Endothelial cell of umbilical vein (primary cell): ENCODE data around the gene RGS19. TPM values are rescaled to one million over a fixed set of nuclear protein-coding genes. Genes with fewer than 3 reads are reported as not detected.

Experiments
- BruUV-seq: library from RNA; stranded (reverse); fragments of 400-500 nt; replicated peaks from 2 replicates; lab custom pipeline; 2021; lab: Mats Ljungman, UMichigan
- CTCF ChIA-PET: fragments of 300-600, 350-600 bp; sonication (Branson Sonifier 250); formaldehyde crosslinking; loops from one replicate; lab custom pipeline; 2021; ENCODE audit warnings: antibody characterized with exemption, inconsistent platforms; lab: Charles Lee
- POLR2A ChIA-PET: fragments of 300-600, 350-600 bp; sonication (Branson Sonifier 250); formaldehyde crosslinking; loops from one replicate; lab custom pipeline; 2021; ENCODE audit warnings: antibody characterized with exemption, inconsistent platforms; lab: Charles Lee
- DNase-seq: peaks from one replicate; pipeline ENCODE4 v3.0.0-alpha.2; 2011; ENCODE audit warnings: low read depth, low spot score
- FAIRE-seq: peaks from 2 replicates; lab custom pipeline; 2011; peaks lifted over from hg19 to GRCh38; lab: Jason Lieb, UNC
- H2AFZ ChIP-seq: 2 replicates; pipeline ENCODE4 v1.6.0; 2012; ENCODE audit warnings: low read depth, low read length, control low read depth, inconsistent platforms
- H3K27ac ChIP-seq: 2 replicates; pipeline ENCODE4 v1.5.1; 2011; ENCODE audit warnings: low read depth, mild to moderate bottlenecking, control low read depth, low read length, moderate library complexity; ENCODE audit not compliant: insufficient read depth
- H3K27me3 ChIP-seq, 2 experiments: 2 replicates each; pipeline versions ENCODE4 v1.6.0 to v1.6.1; 2011; ENCODE audit warnings: low read length in 2 of 2, mixed read lengths in 1 of 2; ENCODE audit not compliant: control insufficient read depth in 2 of 2, insufficient read depth in 2 of 2
- H3K36me3 ChIP-seq, 2 experiments: 2 replicates in 1 of 2; 3 replicates in 1 of 2; pipeline ENCODE4 v1.5.1; 2011; ENCODE audit warnings: low read length in 2 of 2, mild to moderate bottlenecking in 1 of 2, moderate library complexity in 1 of 2; ENCODE audit not compliant: control insufficient read depth in 2 of 2, insufficient read depth in 2 of 2; ENCODE audit errors: extremely low read depth in 1 of 2
- H3K4me1 ChIP-seq: 3 replicates; pipeline ENCODE4 v1.5.1; 2011; ENCODE audit warnings: mild to moderate bottlenecking, low read length; ENCODE audit not compliant: control insufficient read depth, insufficient read depth; ENCODE audit errors: extremely low read depth
- H3K4me2 ChIP-seq: 2 replicates; pipeline ENCODE4 v1.6.1; 2011; ENCODE audit warnings: low read length, control low read depth, mixed read lengths; ENCODE audit not compliant: insufficient read depth
- H3K4me3 ChIP-seq, 3 experiments: fragments of 200-600 bp in 1 of 3; sonication (generic), shearing (Covaris generic) in 1 of 3; replicated peaks in 1 of 3; 2 replicates each; pipeline ENCODE4 v1.5.1; 2011 to 2016; ENCODE audit warnings: control low read depth in 3 of 3, low read length in 3 of 3, mild to moderate bottlenecking in 2 of 3, inconsistent platforms in 1 of 3, low read depth in 1 of 3, moderate library complexity in 1 of 3; ENCODE audit not compliant: insufficient read depth in 1 of 3
- H3K79me2 ChIP-seq: 2 replicates; pipeline ENCODE4 v1.6.0; 2012; ENCODE audit warnings: low read length, inconsistent platforms; ENCODE audit not compliant: control insufficient read depth, insufficient read depth
- H3K9ac ChIP-seq: replicated peaks from 2 replicates; pipeline ENCODE3; 2011; ENCODE audit warnings: low read length, control low read depth; ENCODE audit not compliant: insufficient read depth; ENCODE audit errors: extremely low read depth
- H3K9me1 ChIP-seq: replicated peaks from 3 replicates; pipeline ENCODE4 v1.6.0; 2011; ENCODE audit warnings: mild to moderate bottlenecking, low read length; ENCODE audit not compliant: control insufficient read depth, insufficient read depth; ENCODE audit errors: extremely low read depth
- H3K9me3 ChIP-seq: replicated peaks from 2 replicates; pipeline ENCODE4 v1.5.1; 2012; ENCODE audit warnings: low read length, inconsistent platforms; ENCODE audit not compliant: control insufficient read depth, insufficient read depth
- H4K20me1 ChIP-seq: replicated peaks from 2 replicates; pipeline ENCODE3; 2011; ENCODE audit warnings: mild to moderate bottlenecking, low read length; ENCODE audit not compliant: control insufficient read depth, insufficient read depth; ENCODE audit errors: extremely low read depth
- FOS ChIP-seq: IDR thresholded peaks from 2 replicates; pipeline ENCODE4 v1.6.1; 2011; ENCODE audit warnings: mild to moderate bottlenecking, low read length, moderate library complexity, borderline replicate concordance; ENCODE audit not compliant: insufficient read depth
- JUN ChIP-seq: IDR thresholded peaks from 2 replicates; pipeline ENCODE4 v1.6.1; 2011; ENCODE audit warnings: borderline replicate concordance, low read depth; ENCODE audit not compliant: insufficient read length, insufficient read depth
- POLR2A ChIP-seq: IDR thresholded peaks from 2 replicates; pipeline ENCODE4 v1.6.1; 2012; ENCODE audit warnings: low read depth, mild to moderate bottlenecking, control low read depth, low read length
- dilution Hi-C: fragments of 300-500 bp; cut with MboI; formaldehyde crosslinking; loops from one replicate; pipeline ENCODE4 v1.15.0; 2019; ENCODE audit warnings: low sequenced_read_pairs; ENCODE audit not compliant: extremely low pct_ligation_motif_present
- intact Hi-C: fragments of 100-400 bp; cut with micrococcal nuclease; formaldehyde crosslinking; loops from one replicate; pipeline ENCODE4 v1.10.0; 2022
- polyA plus RNA-seq, 4 experiments: library from polyadenylated mRNA; depleted of rRNA in 3 of 4; stranded (reverse) in 3 of 4; unstranded in 1 of 4; fragments of >200 nt; gene quantifications; 2 replicates each; pipeline versions ENCODE4 v1.2.1 to v1.2.3, GENCODE V29; 2011 to 2012; ENCODE audit warnings: missing spikeins in 1 of 4
- total RNA-seq: library from RNA; stranded (reverse); gene quantifications from 2 replicates; pipeline ENCODE4 v1.2.3, GENCODE V29; 2021
- TF ChIP-seq, protein P1 (sequence below): IDR thresholded peaks from 2 replicates; pipeline ENCODE4 v1.6.1; 2011; ENCODE audit not compliant: insufficient read depth, insufficient read length
- TF ChIP-seq, protein P2 (sequence below), 2 donors: IDR thresholded peaks; 1 replicate in 1 of 2; 2 replicates in 1 of 2; pipeline ENCODE4 v1.5.1; 2011; ENCODE audit warnings: low read length in 2 of 2, mild to moderate bottlenecking in 2 of 2, moderate library complexity in 2 of 2, control low read depth in 1 of 2, inconsistent platforms in 1 of 2, low read depth in 1 of 2; ENCODE audit not compliant: insufficient read depth in 1 of 2; ENCODE audit errors: extremely low read depth in 1 of 2

RGS19 gene
- total and polyA plus RNA-seq, 2 donors (not counting 3 experiments of a cell fraction or from before 2014, with no cell fraction given): 27.8 to 33.7 TPM

DNA sequence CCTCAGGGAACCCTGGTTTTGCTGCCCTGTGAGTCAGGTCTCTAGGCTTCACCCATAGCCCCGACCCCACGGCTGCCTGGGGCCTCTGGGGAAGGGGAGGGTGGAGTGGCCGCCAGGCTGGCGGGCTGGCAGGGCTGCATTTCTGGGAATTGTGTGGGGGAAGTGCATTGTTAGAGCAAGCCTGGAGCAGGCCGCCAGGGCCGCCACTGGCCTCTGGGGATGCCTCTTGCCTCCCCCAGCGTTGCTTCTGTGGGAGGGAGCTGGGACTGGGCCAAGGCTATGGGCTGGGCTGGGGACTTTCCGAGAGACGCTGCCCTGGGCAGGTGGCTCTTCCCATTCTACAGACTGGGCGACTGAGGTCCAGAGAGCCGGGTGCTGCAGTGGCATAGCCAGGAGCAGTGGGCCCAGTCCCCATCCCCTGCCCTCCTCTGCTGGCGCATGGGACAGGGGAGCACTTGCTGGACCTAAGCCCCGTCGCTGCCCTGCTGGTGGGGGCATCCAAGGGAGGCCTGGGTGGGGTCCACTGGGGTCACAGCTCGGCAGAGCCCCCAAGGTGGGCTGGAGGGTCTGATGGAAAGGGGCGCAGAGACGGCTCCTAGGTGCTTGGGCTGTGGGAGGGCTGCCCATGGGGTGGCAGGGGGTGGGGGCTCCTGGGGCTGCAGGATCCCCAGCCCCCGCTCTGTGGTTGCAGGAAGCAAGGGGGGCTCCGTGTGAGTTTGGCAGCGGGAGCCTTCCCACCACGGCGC, 23.3 kb downstream of the RGS19 start:
- peak overlapping the region; percentile 83 for H3K27ac ChIP-seq
- intact Hi-C loops: loop anchor here (2.0 to 10.0 kb wide), 4 partner anchors 83 to 517 kb away; partner anchors contain the start of genes DNAJC5 and UCKL1
- H2AFZ ChIP-seq: no peak overlapping the region

More for the DNA sequence above, 23.3 kb downstream of the RGS19 start:
- Histone ChIP-seq H3K9me3 (no peaks in the 10 kb centered on the region), H3K36me3 (no peaks in the 10 kb centered on the region), H3K4me3 (no peak overlapping the region), H3K4me2 (no peak overlapping the region), H3K27me3 (no peaks in the 10 kb centered on the region), H3K9me1 (no peaks in the 10 kb centered on the region), H4K20me1 (no peaks in the 10 kb centered on the region), H3K79me2 (no peaks in the 10 kb centered on the region), H3K4me1 (peaks cover 65% of the 10 kb centered on the region), H3K9ac (peak overlapping the region; percentile 12)
- TF ChIP-seq FOS (no peak), JUN (no peak), POLR2A (no peak)
- TF ChIP-seq, protein P1, sequence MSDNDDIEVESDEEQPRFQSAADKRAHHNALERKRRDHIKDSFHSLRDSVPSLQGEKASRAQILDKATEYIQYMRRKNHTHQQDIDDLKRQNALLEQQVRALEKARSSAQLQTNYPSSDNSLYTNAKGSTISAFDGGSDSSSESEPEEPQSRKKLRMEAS: no peak
- TF ChIP-seq, protein P2, sequence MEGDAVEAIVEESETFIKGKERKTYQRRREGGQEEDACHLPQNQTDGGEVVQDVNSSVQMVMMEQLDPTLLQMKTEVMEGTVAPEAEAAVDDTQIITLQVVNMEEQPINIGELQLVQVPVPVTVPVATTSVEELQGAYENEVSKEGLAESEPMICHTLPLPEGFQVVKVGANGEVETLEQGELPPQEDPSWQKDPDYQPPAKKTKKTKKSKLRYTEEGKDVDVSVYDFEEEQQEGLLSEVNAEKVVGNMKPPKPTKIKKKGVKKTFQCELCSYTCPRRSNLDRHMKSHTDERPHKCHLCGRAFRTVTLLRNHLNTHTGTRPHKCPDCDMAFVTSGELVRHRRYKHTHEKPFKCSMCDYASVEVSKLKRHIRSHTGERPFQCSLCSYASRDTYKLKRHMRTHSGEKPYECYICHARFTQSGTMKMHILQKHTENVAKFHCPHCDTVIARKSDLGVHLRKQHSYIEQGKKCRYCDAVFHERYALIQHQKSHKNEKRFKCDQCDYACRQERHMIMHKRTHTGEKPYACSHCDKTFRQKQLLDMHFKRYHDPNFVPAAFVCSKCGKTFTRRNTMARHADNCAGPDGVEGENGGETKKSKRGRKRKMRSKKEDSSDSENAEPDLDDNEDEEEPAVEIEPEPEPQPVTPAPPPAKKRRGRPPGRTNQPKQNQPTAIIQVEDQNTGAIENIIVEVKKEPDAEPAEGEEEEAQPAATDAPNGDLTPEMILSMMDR (IDR thresholded peaks at IDR 0.05; ENCODE audit: extremely low read depth in 1 of 2, insufficient read depth in 1 of 2, low read depth in 1 of 2, low read length in 2 of 2): peak in 1 of 2 donors; percentile 38
- dilution Hi-C loops: no loop called here
- ChIA-PET CTCF (interaction anchor here (1.4 to 15.2 kb wide), 5 partner anchors 11 to 82 kb away, joined by 3 to 412 read pairs (median 18); partner anchors contain the start of genes C20orf204, PRPF6 and SAMD10), POLR2A (interaction anchor here (0.7 kb wide), 1 partner anchor 17 kb away, joined by 6 read pairs; no protein-coding TSS in a partner anchor)
- FAIRE-seq (peak; percentile 87), DNase-seq (peak; percentile 84)
- BruUV-seq: no TSS peak
